GM19099 (cell line): ENCODE data around the gene ASCC1.
A peak's percentile ranks its signal among the peaks of the same experiment; 100 is the strongest.

Source experiments
- POLR2A ChIP-seq: IDR thresholded peaks from 3 replicates; pipeline ENCODE4 v1.6.1; 2011; ENCODE audit warnings: low read depth; ENCODE audit not compliant: insufficient read length; ENCODE audit errors: extremely low read depth

ASCC1 gene

DNA sequence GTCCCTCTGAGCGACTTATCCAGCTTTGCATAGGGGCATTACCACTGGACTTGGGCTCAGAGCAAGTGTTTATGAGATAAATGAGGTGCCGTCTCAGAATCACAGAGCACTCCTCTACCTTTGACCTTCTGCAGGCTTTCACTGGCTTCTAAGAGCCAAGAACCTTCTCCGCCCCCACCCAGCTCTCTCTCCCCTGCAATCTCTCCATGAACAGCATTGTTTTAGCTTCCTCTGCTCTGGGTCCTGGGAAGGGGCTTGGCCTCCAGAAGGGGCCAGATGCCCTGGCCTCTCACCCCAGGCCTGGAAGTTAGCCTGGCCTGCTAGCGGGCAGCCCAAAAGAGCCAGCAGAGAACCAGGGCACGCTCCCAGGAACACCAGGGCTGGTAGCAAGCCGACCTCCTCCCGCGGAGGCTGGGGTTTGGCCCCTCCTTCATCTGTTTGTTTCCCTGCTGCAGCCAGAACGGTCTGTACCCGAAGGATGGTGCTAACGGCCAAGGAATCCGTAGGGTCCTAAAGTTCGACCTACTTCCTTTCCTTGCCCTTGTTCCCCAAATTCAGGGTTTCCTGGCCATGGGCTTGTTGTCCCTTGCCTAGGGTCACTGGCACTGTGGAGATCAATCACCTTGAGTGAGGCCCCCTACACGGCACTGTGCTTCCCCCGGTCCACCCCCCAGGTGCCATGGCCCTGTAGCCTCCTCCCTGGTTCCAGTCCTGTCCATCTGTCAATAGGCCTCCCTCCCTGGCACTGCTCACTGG lies 38.9 kb upstream of the ASCC1 start:
- TF ChIP-seq POLR2A, result peak; percentile 47

DNA sequence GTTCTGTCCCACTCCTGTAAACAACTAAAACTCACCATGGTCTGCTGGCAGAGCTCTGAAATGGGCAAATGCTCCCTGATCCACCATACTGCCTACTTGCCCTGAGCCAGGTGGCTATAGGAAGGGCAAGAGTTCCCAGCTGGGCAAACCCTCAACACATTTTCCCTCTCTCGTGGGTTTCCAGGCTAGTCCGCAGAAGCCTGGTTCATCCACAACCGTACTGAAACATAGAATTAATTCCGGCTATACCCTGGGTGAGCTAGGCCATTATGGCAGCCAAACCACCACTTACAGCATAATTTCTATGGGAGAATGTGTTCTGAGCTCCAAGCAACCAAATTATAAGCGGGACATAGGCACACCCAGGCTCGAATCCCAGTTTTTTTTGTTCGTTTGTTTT lies 37.5 kb upstream of the ASCC1 start:
- TF ChIP-seq POLR2A, result no peak

DNA sequence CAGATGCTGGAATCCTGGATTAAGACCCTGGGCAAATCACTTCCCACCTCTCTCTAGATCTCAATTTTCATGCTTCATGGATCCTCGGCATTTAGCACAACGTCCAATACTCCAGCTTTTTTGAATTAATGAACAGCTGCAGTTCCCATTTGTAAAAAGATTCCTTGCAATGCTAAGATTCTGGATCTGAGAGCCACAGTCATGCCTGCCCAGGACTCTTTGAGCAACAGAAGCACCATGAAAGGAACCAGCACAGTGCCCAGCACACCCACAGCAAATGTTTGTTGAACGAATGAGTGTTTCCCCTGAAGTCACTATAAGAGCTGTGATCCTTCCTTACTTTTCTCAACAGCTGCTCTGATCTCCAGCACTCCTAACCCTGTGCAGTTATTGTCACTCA lies 36.9 kb upstream of the ASCC1 start:
- TF ChIP-seq POLR2A, result no peak

DNA sequence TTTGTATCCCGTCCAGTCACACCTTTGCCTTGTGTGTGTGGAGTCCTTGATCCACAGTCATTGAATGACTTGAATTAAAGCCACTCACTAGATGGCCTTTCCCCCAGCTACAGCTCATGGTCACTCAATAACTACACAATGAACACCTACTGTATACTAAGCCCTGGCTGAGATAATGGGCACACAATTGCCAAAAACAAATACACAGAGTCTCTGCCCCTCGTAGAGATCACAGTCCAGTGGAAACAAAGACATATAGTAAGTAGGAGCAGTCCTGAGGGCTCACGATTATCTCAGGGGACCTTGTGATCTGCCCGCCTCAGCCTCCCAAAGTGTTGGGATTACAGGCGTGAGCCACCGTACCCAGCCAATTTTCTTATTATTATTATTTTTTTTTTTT lies 35.6 kb upstream of the ASCC1 start:
- TF ChIP-seq POLR2A, result no peak

DNA sequence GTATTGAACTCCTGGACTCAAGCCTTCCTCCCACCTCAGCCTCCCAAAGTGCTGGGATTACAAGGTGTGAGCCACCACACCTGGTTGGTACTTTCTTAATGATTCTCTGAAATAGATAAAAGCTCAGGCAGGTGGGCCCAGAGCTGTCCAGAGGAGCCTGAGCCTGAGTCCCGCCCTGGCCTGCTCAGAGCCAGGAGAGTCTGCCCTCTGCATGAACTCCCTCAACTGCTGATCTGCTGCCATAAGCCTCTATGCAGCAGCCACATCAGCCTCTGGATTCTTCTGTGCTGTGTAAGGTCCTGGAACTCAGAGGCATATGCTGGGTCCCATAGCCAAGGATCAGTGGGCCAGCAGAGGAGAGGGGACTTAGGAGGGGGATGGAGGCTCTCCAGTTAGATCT lies 34.6 kb upstream of the ASCC1 start:
- TF ChIP-seq POLR2A, result no peak

DNA sequence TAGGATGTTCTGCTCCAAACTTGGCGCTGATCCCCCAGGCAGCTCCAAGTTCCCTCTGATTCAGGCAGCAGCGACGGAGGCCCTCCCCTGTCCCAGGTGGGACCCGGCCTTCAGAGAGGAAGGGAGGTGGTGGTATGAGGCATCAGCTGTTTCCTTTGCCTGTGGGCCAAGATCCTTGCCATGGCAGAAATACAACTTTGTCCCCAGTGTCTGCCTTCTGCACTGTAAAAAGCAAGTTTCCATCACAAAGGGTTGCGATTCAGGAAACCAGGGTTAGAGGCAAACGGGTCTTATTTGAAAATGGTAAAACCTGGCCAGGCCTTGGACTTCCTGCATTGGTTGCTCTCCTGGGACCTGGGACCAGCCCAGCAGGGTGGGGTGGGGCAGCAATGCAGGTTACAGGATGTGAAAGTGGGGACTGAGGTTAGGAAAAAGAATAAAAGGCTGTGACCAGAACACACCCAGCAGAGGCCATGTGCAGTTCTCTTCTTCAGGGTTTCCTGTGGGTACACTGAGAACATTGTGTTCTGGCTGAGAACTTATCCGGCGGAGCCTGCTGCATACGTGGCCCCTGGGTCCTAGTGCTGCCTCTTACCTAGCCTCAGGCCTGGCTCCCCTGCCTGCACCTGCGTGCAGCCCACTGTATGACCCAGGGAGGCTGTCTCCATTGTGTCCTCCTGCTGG lies 32.5 kb upstream of the ASCC1 start:
- TF ChIP-seq POLR2A, result peak; percentile 87

DNA sequence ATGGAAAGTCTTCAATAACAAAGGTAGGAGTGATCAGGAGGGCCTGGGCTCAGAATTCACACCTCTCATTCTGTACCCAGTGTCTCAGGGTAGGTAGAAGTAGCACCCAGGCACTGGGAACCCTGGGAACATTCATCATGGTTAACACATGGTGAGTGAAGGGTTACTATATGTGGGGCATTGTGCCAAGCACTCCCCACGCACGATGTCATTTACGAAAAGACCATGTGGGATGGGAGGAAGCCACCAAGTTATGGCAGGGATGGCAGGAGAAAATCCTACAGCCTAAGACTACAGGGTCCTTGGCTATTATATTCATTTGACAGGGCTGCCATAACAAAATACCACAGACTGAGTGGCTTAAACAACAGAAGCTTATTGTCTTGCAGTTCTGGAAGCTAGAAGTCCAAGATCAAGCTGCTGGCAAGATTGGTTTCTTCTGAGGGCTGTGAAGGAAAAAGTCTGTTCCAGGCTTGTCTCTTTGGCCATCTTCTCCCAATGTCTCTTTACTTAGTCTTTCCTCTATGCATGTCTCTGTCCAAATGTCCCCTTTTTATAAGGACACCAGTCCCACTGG lies 30.0 kb upstream of the ASCC1 start:
- TF ChIP-seq POLR2A, result no peak

DNA sequence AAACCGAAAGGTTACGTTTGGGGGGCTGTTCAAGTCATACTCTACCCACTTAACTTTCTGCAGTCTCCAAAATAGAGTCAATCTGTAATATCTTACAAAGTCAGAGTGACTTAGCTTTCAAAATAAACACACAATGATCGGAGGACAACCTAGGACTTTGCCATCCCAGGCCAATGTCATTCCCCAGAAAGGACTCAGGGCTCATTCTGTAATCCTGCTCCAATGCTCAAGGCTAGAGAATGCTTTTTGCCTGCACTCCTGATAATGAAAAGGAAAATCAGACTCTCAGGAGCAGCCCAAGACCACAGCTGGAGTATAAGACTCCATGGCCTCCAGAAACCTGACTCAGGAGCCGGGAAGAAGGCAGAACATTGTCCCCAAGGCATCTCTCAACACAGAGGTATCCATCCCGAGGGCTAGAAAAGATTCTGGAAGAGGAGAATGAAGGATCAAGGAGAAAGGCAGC lies 28.5 kb upstream of the ASCC1 start:
- TF ChIP-seq POLR2A, result no peak

DNA sequence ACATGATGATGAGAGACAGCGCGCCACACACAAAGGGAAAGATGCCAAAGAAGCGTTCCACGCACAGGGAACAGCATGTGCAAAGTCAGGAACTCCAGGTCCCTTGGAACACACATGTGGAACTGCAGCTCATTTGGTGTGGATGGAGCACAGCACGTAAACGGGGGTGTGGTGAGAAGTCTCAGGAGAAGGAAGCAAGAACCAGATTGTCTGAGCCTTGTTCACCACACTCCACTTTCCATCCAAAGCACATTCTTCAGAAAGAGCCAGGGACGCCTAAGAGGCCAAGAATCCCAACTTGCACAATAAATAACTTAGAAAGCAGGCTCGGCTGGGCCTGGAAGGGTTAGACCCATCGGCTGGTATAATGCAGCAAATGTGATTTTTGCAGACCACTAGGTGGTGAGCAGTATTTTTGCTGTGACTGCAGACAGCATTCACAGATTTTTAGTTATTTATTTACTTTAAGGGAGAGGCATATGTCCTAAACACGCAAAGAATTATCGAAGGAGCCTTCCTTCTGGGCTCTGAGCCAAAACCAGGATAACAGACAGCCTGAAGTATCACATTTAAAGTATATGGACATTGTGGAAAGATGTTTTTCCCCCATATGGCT lies 27.9 kb upstream of the ASCC1 start:
- no peak for TF ChIP-seq POLR2A

DNA sequence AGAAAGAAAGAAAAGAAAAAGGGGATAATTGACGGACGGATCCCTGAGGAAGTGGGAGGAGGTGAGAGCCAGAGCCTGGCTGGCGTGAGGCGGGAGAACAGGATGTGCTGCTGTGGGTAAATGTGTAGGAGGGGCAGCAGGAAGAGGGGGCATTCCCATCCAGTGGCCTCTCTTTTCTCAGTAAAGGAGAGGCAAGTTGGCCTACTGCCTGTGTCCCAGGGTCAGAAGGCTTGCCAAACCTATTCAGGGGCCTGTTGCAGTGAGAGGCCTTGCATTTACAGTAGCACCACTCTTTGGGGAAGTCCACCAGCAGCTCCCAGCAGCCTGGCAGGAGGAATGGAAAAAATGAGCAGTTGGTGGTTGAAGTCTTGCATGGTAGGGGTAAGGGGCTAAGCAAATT lies 26.6 kb upstream of the ASCC1 start:
- TF ChIP-seq POLR2A, result no peak

DNA sequence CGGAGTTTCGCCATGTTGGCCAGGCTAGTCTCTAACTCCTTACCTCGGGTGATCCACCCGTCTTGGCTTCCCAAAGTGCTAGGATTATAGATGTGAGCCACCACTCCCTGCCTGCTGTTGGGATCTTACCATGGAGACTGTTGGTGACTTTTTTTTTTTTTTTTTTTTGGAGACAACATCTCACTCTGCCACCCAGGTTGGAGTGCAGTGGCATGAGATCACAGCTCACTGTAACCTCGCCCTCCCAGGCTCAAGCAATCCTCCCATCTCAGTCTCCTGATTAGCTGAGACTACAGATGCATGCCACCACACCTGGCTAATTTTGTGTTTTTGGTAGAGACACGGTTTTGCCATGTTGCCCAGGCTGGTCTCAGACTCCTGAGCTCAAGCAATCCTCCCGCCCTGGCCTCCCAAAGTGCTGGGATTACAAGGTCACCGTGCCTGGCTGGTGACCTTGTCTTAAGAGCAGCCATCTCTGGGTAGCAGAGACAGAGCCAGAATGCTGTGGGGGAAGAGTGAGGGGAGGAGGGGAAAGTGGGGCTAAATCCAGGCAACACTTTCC lies 25.7 kb upstream of the ASCC1 start:
- TF ChIP-seq POLR2A, result no peak

DNA sequence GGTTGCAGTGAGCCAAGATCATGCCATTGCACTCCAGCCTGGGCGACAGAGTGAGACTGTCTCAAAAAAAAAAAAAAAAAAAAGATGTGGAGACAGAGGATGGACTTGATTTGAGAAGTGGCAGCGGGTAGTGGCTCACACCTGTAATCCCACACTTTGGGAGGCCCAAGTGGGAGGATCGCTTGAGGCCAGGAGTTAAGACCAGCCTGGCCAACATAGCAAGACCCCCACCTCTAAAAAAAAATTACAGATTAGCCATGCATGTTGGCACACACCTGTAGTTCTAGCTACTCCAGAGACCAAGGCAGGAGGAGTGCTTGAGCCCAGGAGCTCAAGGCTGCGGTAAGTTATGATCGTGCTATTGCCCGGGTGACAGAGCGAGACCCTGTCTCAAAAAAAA lies 24.3 kb upstream of the ASCC1 start:
- no peak for TF ChIP-seq POLR2A

DNA sequence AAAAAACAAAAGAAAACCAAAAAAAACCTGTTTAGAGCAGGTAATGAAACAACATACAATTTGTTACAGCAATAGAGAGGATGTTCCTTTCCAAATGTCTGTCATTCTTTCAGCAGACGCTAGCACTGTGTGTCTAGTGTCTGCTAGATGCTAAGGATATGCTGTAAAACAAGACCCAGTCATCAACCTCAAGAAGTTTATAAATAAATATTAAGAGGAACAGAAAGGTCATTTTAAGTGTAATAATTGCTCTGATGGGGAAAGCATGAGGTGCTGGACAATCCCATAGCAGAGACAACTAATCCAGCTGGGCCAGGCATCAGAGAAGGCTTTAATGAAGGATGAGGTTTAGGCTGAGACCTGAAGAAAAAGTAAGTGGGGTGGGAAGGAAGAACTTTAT lies 23.3 kb upstream of the ASCC1 start:
- TF ChIP-seq POLR2A, result no peak

DNA sequence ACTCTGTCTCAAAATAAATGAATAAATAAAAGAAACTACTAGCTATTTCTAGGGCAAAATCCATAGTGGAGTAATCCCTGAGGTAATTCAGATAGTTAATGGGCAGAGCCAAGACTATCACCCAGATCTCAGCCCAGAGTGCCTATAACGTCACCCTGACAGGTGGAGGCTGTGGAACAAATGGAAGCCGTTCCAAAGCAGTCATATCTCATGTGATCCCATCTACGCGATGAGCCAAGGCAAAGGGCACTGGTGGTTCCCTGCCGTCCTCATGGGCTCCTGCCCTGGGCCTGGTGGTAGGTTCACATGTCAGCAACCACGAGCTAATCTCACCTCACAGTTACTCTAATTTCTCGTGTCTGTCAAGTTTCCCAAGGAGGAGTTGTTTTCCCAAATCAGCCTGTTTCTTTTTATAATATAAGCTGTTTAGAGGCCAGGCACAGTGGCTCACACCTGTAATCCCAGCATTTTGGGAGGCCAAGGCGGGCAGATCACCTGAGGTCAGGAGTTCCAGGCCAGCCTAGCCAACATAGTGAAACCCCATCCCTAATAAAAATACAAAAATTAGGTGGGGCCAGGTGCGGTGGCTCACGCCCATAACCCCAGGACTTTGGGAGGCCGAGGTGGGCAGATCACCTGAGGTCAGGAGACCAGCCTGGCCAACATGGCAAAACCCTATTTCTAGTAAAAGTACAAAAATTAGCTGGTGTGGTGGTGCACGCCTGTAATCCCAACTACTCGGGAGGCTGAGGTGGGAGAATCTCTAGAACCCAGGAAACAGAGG lies 22.5 kb upstream of the ASCC1 start:
- TF ChIP-seq POLR2A, result no peak

DNA sequence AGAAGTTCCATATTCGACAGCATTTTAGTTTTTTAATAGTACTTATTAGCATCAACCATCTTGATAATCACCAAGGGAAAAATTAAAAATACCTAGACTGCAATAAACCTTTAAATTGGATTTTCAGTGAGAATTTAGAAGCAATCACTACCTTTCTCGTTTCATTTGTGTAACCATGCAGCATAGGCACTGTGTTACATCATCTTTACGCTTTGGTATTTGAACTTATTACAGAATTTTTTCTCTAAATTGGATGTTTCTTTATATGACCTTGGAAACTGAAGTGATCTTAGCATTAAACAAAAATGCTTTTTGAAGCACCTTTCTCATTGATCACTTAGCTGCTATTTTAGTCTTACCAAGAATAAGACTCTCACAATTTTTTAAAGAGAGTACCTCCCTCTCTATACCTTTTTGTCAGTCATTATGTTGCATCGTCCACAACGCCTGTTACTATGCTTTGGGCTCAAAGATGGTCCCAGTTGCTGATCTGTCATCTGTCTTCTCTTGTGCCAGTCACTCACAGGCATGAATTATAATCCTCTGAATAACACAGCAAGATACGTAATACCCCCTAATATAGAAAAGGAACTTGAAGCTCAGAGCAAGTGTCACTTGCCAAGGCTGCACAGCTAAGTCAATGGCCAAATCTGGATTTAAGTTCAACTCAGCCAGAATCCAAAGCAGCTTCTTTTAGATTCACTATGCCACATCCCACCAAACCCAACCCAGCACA lies 19.6 kb upstream of the ASCC1 start:
- no peak for TF ChIP-seq POLR2A
